ENCODE measurements around the gene LIPA. TPM values are rescaled to one million over a fixed set of nuclear protein-coding genes. Genes with fewer than 3 reads are reported as not detected.

LIPA gene
- total RNA-seq, 1 experiment from 2014 or later: 47.3 TPM

DNA sequence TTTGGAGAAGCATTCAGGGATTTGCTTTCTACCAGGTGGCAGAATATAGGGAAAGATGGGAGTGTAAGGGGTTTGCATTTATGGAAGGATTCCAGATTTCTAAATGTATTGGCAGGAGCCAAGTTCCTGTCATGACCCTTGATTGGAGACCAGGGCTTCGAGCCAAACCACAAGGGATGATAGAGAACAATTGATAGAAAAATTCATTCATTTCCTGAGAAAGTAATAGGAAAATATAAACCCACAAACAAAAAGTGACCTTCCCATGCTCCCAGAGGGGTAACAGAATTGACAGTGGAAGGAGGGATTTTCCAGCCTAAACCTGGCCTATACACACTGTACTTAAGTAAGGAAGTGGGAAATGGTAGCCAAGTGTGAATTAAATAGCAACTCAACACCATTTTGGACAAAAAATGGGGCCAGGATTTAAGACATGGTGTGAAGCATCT lies 27.9 kb upstream of the LIPA start (continued):
- TF ChIP-seq, protein P1, sequence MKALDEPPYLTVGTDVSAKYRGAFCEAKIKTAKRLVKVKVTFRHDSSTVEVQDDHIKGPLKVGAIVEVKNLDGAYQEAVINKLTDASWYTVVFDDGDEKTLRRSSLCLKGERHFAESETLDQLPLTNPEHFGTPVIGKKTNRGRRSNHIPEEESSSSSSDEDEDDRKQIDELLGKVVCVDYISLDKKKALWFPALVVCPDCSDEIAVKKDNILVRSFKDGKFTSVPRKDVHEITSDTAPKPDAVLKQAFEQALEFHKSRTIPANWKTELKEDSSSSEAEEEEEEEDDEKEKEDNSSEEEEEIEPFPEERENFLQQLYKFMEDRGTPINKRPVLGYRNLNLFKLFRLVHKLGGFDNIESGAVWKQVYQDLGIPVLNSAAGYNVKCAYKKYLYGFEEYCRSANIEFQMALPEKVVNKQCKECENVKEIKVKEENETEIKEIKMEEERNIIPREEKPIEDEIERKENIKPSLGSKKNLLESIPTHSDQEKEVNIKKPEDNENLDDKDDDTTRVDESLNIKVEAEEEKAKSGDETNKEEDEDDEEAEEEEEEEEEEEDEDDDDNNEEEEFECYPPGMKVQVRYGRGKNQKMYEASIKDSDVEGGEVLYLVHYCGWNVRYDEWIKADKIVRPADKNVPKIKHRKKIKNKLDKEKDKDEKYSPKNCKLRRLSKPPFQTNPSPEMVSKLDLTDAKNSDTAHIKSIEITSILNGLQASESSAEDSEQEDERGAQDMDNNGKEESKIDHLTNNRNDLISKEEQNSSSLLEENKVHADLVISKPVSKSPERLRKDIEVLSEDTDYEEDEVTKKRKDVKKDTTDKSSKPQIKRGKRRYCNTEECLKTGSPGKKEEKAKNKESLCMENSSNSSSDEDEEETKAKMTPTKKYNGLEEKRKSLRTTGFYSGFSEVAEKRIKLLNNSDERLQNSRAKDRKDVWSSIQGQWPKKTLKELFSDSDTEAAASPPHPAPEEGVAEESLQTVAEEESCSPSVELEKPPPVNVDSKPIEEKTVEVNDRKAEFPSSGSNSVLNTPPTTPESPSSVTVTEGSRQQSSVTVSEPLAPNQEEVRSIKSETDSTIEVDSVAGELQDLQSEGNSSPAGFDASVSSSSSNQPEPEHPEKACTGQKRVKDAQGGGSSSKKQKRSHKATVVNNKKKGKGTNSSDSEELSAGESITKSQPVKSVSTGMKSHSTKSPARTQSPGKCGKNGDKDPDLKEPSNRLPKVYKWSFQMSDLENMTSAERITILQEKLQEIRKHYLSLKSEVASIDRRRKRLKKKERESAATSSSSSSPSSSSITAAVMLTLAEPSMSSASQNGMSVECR (CRISPR knock-in tag; IDR thresholded peaks at IDR 0.05; ENCODE audit: borderline replicate concordance): no peak
- no peak for TF ChIP-seq NFE2L1 (CRISPR knock-in tag; IDR thresholded peaks at IDR 0.05)
- TF ChIP-seq, protein P2, sequence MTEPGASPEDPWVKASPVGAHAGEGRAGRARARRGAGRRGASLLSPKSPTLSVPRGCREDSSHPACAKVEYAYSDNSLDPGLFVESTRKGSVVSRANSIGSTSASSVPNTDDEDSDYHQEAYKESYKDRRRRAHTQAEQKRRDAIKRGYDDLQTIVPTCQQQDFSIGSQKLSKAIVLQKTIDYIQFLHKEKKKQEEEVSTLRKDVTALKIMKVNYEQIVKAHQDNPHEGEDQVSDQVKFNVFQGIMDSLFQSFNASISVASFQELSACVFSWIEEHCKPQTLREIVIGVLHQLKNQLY (CRISPR knock-in tag; IDR thresholded peaks at IDR 0.05): no peak

DNA sequence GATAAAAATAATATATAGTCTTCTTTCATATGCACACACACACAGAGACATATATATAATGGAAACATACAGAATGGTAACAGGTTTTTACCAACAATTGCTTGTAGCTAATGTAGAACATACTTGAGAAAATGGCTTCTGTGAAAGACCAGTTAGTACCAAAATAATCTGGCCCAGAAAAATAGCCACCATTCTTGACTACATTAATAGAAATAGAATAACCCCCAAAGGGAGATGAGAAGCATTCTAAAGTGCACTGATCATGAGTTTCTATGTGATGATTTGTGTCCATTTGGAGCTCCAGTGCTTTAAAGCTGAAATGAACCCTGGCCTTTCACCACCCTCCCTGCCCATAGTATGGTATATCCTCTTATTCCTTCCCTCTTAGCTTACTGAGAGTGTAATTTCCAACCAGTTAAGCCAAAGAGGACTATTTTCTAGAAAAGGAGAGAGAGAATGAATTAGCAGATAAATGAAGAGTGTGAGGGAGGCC lies 27.4 kb upstream of the LIPA start:
- ATAC-seq (no peak), DNase-seq (ENCODE audit: low spot score) (no peak)
- no peak overlapping the region for H3K4me3 Mint-ChIP-seq
- no peaks in the 10 kb centered on the region for H3K36me3 Mint-ChIP-seq
- ChIA-PET POLR2A (no interaction called here), CTCF (no interaction called here)
- H3K27ac Mint-ChIP-seq: no peak overlapping the region
- no peaks in the 10 kb centered on the region for H3K9me3 Mint-ChIP-seq
- TF ChIP-seq ZNF396 (CRISPR knock-in tag; IDR thresholded peaks at IDR 0.05; ENCODE audit: borderline replicate concordance) (no peak), NFE2L1 (CRISPR knock-in tag; IDR thresholded peaks at IDR 0.05) (no peak), ETV6 (CRISPR knock-in tag; IDR thresholded peaks at IDR 0.05) (no peak), ESRRA (CRISPR knock-in tag; IDR thresholded peaks at IDR 0.05; ENCODE audit: borderline replicate concordance) (no peak), ZNF423 (CRISPR knock-in tag; IDR thresholded peaks at IDR 0.05) (no peak), SP1 (CRISPR knock-in tag; conservative IDR thresholded peaks at IDR 0.05) (no peak), ZNF121 (CRISPR knock-in tag; IDR thresholded peaks at IDR 0.05) (no peak), ELF4 (CRISPR knock-in tag; IDR thresholded peaks at IDR 0.05; ENCODE audit: low read depth) (no peak), JUN (CRISPR knock-in tag; IDR thresholded peaks at IDR 0.05) (no peak), FOXK1 (CRISPR knock-in tag; IDR thresholded peaks at IDR 0.05) (no peak), NFATC4 (CRISPR knock-in tag; IDR thresholded peaks at IDR 0.05) (no peak), JAZF1 (CRISPR knock-in tag; IDR thresholded peaks at IDR 0.05) (no peak)
- TF ChIP-seq, protein P3, sequence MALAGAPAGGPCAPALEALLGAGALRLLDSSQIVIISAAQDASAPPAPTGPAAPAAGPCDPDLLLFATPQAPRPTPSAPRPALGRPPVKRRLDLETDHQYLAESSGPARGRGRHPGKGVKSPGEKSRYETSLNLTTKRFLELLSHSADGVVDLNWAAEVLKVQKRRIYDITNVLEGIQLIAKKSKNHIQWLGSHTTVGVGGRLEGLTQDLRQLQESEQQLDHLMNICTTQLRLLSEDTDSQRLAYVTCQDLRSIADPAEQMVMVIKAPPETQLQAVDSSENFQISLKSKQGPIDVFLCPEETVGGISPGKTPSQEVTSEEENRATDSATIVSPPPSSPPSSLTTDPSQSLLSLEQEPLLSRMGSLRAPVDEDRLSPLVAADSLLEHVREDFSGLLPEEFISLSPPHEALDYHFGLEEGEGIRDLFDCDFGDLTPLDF (CRISPR knock-in tag; IDR thresholded peaks at IDR 0.05): no peak
- TF ChIP-seq, protein P4, sequence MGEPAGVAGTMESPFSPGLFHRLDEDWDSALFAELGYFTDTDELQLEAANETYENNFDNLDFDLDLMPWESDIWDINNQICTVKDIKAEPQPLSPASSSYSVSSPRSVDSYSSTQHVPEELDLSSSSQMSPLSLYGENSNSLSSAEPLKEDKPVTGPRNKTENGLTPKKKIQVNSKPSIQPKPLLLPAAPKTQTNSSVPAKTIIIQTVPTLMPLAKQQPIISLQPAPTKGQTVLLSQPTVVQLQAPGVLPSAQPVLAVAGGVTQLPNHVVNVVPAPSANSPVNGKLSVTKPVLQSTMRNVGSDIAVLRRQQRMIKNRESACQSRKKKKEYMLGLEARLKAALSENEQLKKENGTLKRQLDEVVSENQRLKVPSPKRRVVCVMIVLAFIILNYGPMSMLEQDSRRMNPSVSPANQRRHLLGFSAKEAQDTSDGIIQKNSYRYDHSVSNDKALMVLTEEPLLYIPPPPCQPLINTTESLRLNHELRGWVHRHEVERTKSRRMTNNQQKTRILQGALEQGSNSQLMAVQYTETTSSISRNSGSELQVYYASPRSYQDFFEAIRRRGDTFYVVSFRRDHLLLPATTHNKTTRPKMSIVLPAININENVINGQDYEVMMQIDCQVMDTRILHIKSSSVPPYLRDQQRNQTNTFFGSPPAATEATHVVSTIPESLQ (CRISPR knock-in tag; IDR thresholded peaks at IDR 0.05): no peak
- TF ChIP-seq, protein P5, sequence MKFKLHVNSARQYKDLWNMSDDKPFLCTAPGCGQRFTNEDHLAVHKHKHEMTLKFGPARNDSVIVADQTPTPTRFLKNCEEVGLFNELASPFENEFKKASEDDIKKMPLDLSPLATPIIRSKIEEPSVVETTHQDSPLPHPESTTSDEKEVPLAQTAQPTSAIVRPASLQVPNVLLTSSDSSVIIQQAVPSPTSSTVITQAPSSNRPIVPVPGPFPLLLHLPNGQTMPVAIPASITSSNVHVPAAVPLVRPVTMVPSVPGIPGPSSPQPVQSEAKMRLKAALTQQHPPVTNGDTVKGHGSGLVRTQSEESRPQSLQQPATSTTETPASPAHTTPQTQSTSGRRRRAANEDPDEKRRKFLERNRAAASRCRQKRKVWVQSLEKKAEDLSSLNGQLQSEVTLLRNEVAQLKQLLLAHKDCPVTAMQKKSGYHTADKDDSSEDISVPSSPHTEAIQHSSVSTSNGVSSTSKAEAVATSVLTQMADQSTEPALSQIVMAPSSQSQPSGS (CRISPR knock-in tag; IDR thresholded peaks at IDR 0.05; ENCODE audit: borderline replicate concordance, low read depth): no peak
- TF ChIP-seq, protein P6, sequence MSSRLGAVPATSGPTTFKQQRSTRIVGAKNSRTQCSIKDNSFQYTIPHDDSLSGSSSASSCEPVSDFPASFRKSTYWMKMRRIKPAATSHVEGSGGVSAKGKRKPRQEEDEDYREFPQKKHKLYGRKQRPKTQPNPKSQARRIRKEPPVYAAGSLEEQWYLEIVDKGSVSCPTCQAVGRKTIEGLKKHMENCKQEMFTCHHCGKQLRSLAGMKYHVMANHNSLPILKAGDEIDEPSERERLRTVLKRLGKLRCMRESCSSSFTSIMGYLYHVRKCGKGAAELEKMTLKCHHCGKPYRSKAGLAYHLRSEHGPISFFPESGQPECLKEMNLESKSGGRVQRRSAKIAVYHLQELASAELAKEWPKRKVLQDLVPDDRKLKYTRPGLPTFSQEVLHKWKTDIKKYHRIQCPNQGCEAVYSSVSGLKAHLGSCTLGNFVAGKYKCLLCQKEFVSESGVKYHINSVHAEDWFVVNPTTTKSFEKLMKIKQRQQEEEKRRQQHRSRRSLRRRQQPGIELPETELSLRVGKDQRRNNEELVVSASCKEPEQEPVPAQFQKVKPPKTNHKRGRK (CRISPR knock-in tag; IDR thresholded peaks at IDR 0.05; ENCODE audit: borderline replicate concordance): no peak
- TF ChIP-seq, protein P2 (CRISPR knock-in tag; IDR thresholded peaks at IDR 0.05): no peak
- TF ChIP-seq, protein P7, sequence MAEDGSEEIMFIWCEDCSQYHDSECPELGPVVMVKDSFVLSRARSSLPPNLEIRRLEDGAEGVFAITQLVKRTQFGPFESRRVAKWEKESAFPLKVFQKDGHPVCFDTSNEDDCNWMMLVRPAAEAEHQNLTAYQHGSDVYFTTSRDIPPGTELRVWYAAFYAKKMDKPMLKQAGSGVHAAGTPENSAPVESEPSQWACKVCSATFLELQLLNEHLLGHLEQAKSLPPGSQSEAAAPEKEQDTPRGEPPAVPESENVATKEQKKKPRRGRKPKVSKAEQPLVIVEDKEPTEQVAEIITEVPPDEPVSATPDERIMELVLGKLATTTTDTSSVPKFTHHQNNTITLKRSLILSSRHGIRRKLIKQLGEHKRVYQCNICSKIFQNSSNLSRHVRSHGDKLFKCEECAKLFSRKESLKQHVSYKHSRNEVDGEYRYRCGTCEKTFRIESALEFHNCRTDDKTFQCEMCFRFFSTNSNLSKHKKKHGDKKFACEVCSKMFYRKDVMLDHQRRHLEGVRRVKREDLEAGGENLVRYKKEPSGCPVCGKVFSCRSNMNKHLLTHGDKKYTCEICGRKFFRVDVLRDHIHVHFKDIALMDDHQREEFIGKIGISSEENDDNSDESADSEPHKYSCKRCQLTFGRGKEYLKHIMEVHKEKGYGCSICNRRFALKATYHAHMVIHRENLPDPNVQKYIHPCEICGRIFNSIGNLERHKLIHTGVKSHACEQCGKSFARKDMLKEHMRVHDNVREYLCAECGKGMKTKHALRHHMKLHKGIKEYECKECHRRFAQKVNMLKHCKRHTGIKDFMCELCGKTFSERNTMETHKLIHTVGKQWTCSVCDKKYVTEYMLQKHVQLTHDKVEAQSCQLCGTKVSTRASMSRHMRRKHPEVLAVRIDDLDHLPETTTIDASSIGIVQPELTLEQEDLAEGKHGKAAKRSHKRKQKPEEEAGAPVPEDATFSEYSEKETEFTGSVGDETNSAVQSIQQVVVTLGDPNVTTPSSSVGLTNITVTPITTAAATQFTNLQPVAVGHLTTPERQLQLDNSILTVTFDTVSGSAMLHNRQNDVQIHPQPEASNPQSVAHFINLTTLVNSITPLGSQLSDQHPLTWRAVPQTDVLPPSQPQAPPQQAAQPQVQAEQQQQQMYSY (CRISPR knock-in tag; IDR thresholded peaks at IDR 0.05): no peak
- H3K4me1 Mint-ChIP-seq: peaks cover 11% of the 10 kb centered on the region
- no peaks in the 10 kb centered on the region for H3K27me3 Mint-ChIP-seq (ENCODE audit: low read depth)
